GM12878 (cell line): ENCODE results near the gene SFSWAP.
"Not testable (repeated sequence)": the region's sequence is repeated elsewhere in the genome, so short reads cannot be mapped to it uniquely, and the experiment has no call there.

Experiments used
- CBX3 ChIP-seq: fragments of 200-600 bp; sonication (generic); IDR thresholded peaks from 2 replicates; pipeline ENCODE4 v1.6.1; 2016; ENCODE audit warnings: low read depth, borderline replicate concordance
- CEBPB ChIP-seq, 2 experiments: fragments of 150-350 bp in 1 of 2; IDR thresholded peaks; 2 replicates each; pipeline ENCODE4 v1.6.1; 2012 to 2014; ENCODE audit warnings: low read depth in 2 of 2, low read length in 2 of 2, borderline replicate concordance in 1 of 2, inconsistent platforms in 1 of 2
- POLR2A ChIP-seq: IDR thresholded peaks from 2 replicates; pipeline ENCODE4 v1.6.1; 2011; ENCODE audit warnings: low read depth, mild to moderate bottlenecking, low read length
- SMC3 ChIP-seq: IDR thresholded peaks from 2 replicates; pipeline ENCODE4 v1.6.1; 2011; ENCODE audit warnings: low read length, improper control_type of control experiment, borderline replicate concordance
- TF ChIP-seq, protein P1 (sequence below), 3 experiments: IDR thresholded peaks in 2 of 3; conservative IDR thresholded peaks in 1 of 3; 2 replicates each; pipeline ENCODE4 v1.5.1; 2011; ENCODE audit warnings: low read depth in 3 of 3, low read length in 3 of 3, mild to moderate bottlenecking in 3 of 3, control low read depth in 2 of 3, moderate library complexity in 2 of 3, inconsistent platforms in 1 of 3, mixed read lengths in 1 of 3; ENCODE audit not compliant: control insufficient read depth in 2 of 3, insufficient read depth in 1 of 3; ENCODE audit errors: extremely low read depth in 1 of 3

DNA sequence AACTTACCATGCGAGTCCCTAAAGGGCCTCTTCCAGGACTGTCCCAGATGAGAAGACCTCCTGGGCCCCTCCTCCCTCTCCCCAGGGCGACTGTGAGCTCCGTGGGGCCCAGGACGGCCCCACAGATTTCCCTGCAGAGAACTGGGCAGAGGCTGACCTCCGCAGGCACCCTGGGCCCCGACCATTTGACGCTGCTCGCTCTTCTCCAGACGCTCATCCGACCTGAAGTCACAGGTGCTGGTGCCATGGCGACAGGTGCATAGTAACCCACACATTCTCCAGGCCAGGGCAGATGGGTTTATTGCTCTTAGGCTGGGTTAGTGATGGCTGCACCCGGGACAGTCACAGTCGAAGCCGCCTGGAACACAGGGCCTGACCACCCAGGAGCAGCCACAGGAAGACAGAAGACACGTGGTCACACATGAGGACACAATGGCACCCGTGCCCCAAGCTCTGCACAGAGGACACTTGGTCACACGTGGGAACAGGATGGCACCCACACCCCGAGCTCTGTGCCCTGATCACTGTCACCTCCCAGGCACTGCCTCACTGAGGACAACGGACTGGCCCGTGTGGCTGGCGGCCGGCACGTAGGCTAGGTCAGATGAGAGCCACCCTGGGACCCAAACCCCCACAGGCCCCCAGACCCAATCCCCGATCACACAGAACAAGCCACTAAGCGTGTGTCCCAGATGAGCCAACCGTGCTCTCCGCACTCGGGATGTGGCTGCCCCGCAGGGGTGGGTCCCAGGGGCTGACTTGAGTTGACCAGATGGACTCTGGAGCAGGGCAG is 32.3 kb upstream of the SFSWAP start:
- not testable (repeated sequence) for TF ChIP-seq CEBPB (IDR thresholded peaks at IDR 0.05; ENCODE audit: borderline replicate concordance in 1 of 2, low read depth in 2 of 2, low read length in 2 of 2); POLR2A; CBX3; SMC3
- TF ChIP-seq, protein P1, sequence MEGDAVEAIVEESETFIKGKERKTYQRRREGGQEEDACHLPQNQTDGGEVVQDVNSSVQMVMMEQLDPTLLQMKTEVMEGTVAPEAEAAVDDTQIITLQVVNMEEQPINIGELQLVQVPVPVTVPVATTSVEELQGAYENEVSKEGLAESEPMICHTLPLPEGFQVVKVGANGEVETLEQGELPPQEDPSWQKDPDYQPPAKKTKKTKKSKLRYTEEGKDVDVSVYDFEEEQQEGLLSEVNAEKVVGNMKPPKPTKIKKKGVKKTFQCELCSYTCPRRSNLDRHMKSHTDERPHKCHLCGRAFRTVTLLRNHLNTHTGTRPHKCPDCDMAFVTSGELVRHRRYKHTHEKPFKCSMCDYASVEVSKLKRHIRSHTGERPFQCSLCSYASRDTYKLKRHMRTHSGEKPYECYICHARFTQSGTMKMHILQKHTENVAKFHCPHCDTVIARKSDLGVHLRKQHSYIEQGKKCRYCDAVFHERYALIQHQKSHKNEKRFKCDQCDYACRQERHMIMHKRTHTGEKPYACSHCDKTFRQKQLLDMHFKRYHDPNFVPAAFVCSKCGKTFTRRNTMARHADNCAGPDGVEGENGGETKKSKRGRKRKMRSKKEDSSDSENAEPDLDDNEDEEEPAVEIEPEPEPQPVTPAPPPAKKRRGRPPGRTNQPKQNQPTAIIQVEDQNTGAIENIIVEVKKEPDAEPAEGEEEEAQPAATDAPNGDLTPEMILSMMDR (IDR thresholded peaks at IDR 0.05 in 2 of 3, conservative IDR thresholded peaks at IDR 0.05 in 1 of 3; ENCODE audit: control insufficient read depth in 2 of 3, extremely low read depth in 1 of 3, insufficient read depth in 1 of 3, low read depth in 3 of 3, low read length in 3 of 3), result not testable (repeated sequence)
